B cell (primary cell): Measurements from ENCODE around the gene SUPT5H. TPM values are rescaled to one million over a fixed set of nuclear protein-coding genes. Genes with fewer than 3 reads are reported as not detected.

ENCODE experiments used
- ATAC-seq: fragments of 200-7000 bp; cut with Tn5 transposase; one replicate; pipeline ENCODE4 v1.10.0; 2021; ENCODE audit warnings: low read depth, mild to moderate bottlenecking, moderate number of reproducible peaks, moderate library complexity
- CTCF ChIA-PET: fragments of 350-600 bp; sonication (Branson Sonifier 250); formaldehyde crosslinking; loops from one replicate; lab custom pipeline; 2021; ENCODE audit warnings: antibody characterized with exemption, inconsistent platforms; lab: Charles Lee
- POLR2A ChIA-PET: fragments of 350-600 bp; sonication (Branson Sonifier 250); formaldehyde crosslinking; loops from one replicate; lab custom pipeline; 2021; ENCODE audit warnings: antibody characterized with exemption; lab: Charles Lee
- DNase-seq: peaks from one replicate; pipeline ENCODE4 v3.0.0; 2013
- H2AFZ ChIP-seq: 2 replicates; pipeline ENCODE4 v1.6.1; 2012; ENCODE audit warnings: mild to moderate bottlenecking, low read depth, low read length; ENCODE audit not compliant: insufficient read depth, poor library complexity, severe bottlenecking
- H3K27ac ChIP-seq, 2 donors: 1 replicate in 1 of 2; 2 replicates in 1 of 2; pipeline ENCODE4 v1.5.1; 2012 to 2013; ENCODE audit warnings: low read length in 2 of 2, mild to moderate bottlenecking in 2 of 2, moderate library complexity in 1 of 2
- H3K27me3 ChIP-seq, 4 experiments: fragments of 200-600 bp in 1 of 4; sonication (generic) in 1 of 4; replicated peaks in 1 of 4; 1 replicate in 2 of 4; 2 replicates in 2 of 4; pipeline versions ENCODE4 v1.6.1 to v1.7.0; 2013 to 2016; ENCODE audit warnings: low read length in 3 of 4, mild to moderate bottlenecking in 2 of 4, mixed read lengths in 1 of 4, moderate library complexity in 1 of 4; ENCODE audit not compliant: insufficient read depth in 4 of 4, control insufficient read depth in 3 of 4; ENCODE audit errors: control extremely low read depth in 1 of 4
- H3K36me3 ChIP-seq, 2 experiments: replicated peaks in 1 of 2; 1 replicate in 1 of 2; 2 replicates in 1 of 2; pipeline versions ENCODE4 v1.6.1 to v1.7.1; 2013; ENCODE audit warnings: low read length in 1 of 2; ENCODE audit not compliant: insufficient read depth in 2 of 2, control insufficient read depth in 1 of 2; ENCODE audit errors: control extremely low read depth in 1 of 2, extremely low read depth in 1 of 2
- H3K4me1 ChIP-seq, 2 donors: fragments of 200-600 bp in 1 of 2; sonication (generic) in 1 of 2; 1 replicate in 1 of 2; 2 replicates in 1 of 2; pipeline versions ENCODE4 v1.5.1 to v1.6.1; 2013 to 2017; ENCODE audit warnings: low read length in 2 of 2; ENCODE audit not compliant: control insufficient read depth in 2 of 2, insufficient read depth in 2 of 2
- H3K4me2 ChIP-seq: replicated peaks from 2 replicates; pipeline ENCODE3; 2012; ENCODE audit warnings: mild to moderate bottlenecking, low read depth, low read length; ENCODE audit not compliant: poor library complexity, severe bottlenecking
- H3K4me3 ChIP-seq, 5 experiments: fragments of 200-600 bp in 1 of 5; sonication (generic) in 1 of 5; 1 replicate in 3 of 5; 2 replicates in 2 of 5; pipeline versions ENCODE4 v1.5.1 to v1.7.0; 2011 to 2016; ENCODE audit warnings: low read length in 4 of 5, mild to moderate bottlenecking in 4 of 5, low read depth in 2 of 5, control low read depth in 1 of 5, moderate library complexity in 1 of 5; ENCODE audit not compliant: insufficient read depth in 1 of 5; ENCODE audit errors: control extremely low read depth in 1 of 5, extremely low read depth in 1 of 5
- H3K79me2 ChIP-seq: fragments of 200-600 bp; sonication (generic); one replicate; pipeline ENCODE4 v1.6.0; 2016; ENCODE audit warnings: low read length; ENCODE audit not compliant: control insufficient read depth, insufficient read depth
- H3K9ac ChIP-seq: fragments of 200-600 bp; sonication (generic); 2 replicates; pipeline ENCODE4 v1.6.1; 2017; ENCODE audit warnings: mild to moderate bottlenecking, low read length, moderate library complexity
- H3K9me3 ChIP-seq, 3 donors: one replicate each; pipeline versions ENCODE4 v1.6.1 to v1.7.1; 2013; ENCODE audit warnings: low read length in 2 of 3; ENCODE audit not compliant: control insufficient read depth in 2 of 3, insufficient read depth in 1 of 3; ENCODE audit errors: control extremely low read depth in 1 of 3
- H4K20me1 ChIP-seq: 2 replicates; pipeline ENCODE4 v1.6.0; 2012; ENCODE audit warnings: mild to moderate bottlenecking, low read length; ENCODE audit not compliant: insufficient read depth, control insufficient read depth, poor library complexity, severe bottlenecking
- H3K27ac Mint-ChIP-seq: one replicate; pipeline ENCODE4 v1.8.0; 2021; ENCODE audit warnings: mixed read lengths
- H3K27me3 Mint-ChIP-seq: one replicate; pipeline ENCODE4 v1.8.0; 2021; ENCODE audit warnings: mixed read lengths
- H3K4me1 Mint-ChIP-seq: one replicate; pipeline ENCODE4 v1.8.0; 2021; ENCODE audit warnings: mixed read lengths
- H3K4me3 Mint-ChIP-seq: one replicate; pipeline ENCODE4 v1.8.0; 2021; ENCODE audit warnings: mixed read lengths
- H3K9me3 Mint-ChIP-seq: one replicate; pipeline ENCODE4 v1.8.0; 2022; ENCODE audit warnings: mixed read lengths; ENCODE audit not compliant: insufficient read depth
- EZH2 ChIP-seq: IDR thresholded peaks from 2 replicates; pipeline ENCODE4 v1.6.1; 2012; ENCODE audit warnings: borderline replicate concordance, low read depth, mild to moderate bottlenecking, moderate library complexity, low read length; ENCODE audit not compliant: insufficient read depth, poor library complexity, severe bottlenecking
- WGBS: methylation state at CpG from one replicate; pipeline ENCODE4 v1.1.5; 2013; ENCODE audit warnings: missing lambda C conversion rate; ENCODE audit not compliant: insufficient coverage; 5-methylcytosine and 5-hydroxymethylcytosine counted together
- intact Hi-C: fragments of 100-400 bp; cut with micrococcal nuclease; formaldehyde crosslinking; loops from one replicate; pipeline ENCODE4 v1.10.0; 2022
- polyA plus RNA-seq: library from polyadenylated mRNA; depleted of rRNA; stranded (reverse); fragments of >200 nt; gene quantifications from 2 replicates; pipeline ENCODE4 v1.2.3, GENCODE V29; 2012
- total RNA-seq, 2 donors: library from RNA; stranded (reverse); fragments of 120-200 nt in 1 of 2; gene quantifications; 1 replicate in 1 of 2; 2 replicates in 1 of 2; pipeline versions ENCODE4 v1.2.3 to v1.2.4, GENCODE V29; 2013 to 2022
- TF ChIP-seq, protein P1 (sequence below): fragments of 200-600 bp; IDR thresholded peaks from one replicate; pipeline ENCODE4 v1.8.0; 2022; ENCODE audit warnings: antibody characterized with exemption, mild to moderate bottlenecking

Gene SUPT5H
- total and polyA plus RNA-seq, 2 donors (not counting 1 experiment from before 2014, with no cell fraction given), result 119 to 203 TPM

DNA sequence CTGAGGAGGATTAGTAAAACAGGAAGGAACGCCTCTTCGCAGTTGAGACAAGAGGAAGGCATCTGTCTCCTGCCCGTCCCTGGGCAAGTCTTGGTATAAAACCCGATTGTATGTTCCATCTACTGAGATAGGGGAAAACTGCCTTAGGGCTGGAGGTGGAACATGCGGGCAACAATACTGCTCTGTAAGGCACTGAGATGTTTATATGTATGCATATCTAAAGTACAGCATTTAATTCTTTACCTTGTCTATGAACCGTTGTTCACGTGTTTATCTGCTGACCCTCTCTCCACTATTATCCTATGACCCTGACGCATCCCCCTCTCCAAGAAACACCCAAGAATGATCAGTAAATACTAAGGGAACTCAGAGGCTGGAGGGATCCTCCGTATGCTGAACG is 34.5 kb downstream of the SUPT5H start:
- no CpG with 5 or more reads among the region's 10 CpGs for WGBS
- Histone ChIP-seq H3K27ac (peak overlapping the region in 1 of 2 donors; percentile 84), H3K27me3 (no peaks in the 10 kb centered on the region), H3K9me3 (no peaks in the 10 kb centered on the region), H3K4me1 (peaks cover 14 to 21% of the 10 kb centered on the region in 2 donors), H4K20me1 (no peaks in the 10 kb centered on the region), H3K36me3 (peaks cover 2 to 12% of the 10 kb centered on the region in 2 experiments), H2AFZ (peak overlapping the region; percentile 91), H3K4me3 (peak overlapping the region; percentile 65 to 95 (median 89)), H3K9ac (peak overlapping the region; percentile 93), H3K4me2 (peak overlapping the region; percentile 89), H3K79me2 (peaks cover 20% of the 10 kb centered on the region)
- Mint-ChIP-seq H3K4me1 (peaks cover 25% of the 10 kb centered on the region), H3K9me3 (no peaks in the 10 kb centered on the region), H3K27ac (peak overlapping the region; percentile 94), H3K4me3 (peak overlapping the region; percentile 96), H3K27me3 (no peaks in the 10 kb centered on the region)
- ChIA-PET POLR2A (interaction anchor here (1.2 kb wide), 2 partner anchors 35 to 44 kb away, joined by 5 to 8 read pairs; partner anchors contain the start of genes RPS16 and SUPT5H), CTCF (no interaction called here)
- TF ChIP-seq, protein P1, sequence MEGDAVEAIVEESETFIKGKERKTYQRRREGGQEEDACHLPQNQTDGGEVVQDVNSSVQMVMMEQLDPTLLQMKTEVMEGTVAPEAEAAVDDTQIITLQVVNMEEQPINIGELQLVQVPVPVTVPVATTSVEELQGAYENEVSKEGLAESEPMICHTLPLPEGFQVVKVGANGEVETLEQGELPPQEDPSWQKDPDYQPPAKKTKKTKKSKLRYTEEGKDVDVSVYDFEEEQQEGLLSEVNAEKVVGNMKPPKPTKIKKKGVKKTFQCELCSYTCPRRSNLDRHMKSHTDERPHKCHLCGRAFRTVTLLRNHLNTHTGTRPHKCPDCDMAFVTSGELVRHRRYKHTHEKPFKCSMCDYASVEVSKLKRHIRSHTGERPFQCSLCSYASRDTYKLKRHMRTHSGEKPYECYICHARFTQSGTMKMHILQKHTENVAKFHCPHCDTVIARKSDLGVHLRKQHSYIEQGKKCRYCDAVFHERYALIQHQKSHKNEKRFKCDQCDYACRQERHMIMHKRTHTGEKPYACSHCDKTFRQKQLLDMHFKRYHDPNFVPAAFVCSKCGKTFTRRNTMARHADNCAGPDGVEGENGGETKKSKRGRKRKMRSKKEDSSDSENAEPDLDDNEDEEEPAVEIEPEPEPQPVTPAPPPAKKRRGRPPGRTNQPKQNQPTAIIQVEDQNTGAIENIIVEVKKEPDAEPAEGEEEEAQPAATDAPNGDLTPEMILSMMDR, result no peak
- TF ChIP-seq EZH2, result no peak
- ATAC-seq (no peak), DNase-seq (no peak)
- intact Hi-C loops, result loop anchor here (1.0 to 2.0 kb wide), 4 partner anchors 19 to 68 kb away; partner anchors contain the start of genes DLL3, PLEKHG2 and SUPT5H
